Adrenal gland (tissue), 12 donors: ENCODE measurements around the gene ADAM19. TPM values are rescaled to one million over a fixed set of nuclear protein-coding genes. Genes with fewer than 3 reads are reported as not detected.

ENCODE experiments used
- DNase-seq, 7 donors: peaks; one replicate each; pipeline ENCODE4 v3.0.0-alpha.2; 2019 to 2020
- H3K27ac ChIP-seq, 5 donors: fragments of 200-600 bp; sonication (generic) in 4 of 5; 1 replicate in 3 of 5; 2 replicates in 2 of 5; pipeline versions ENCODE4 v1.5.1 to v1.8.0; 2016 to 2020; ENCODE audit warnings: mild to moderate bottlenecking in 1 of 5
- H3K27me3 ChIP-seq: fragments of 200-600 bp; 2 replicates; pipeline ENCODE4 v1.8.0; 2021
- H3K36me3 ChIP-seq, 2 donors: fragments of 200-600 bp; replicated peaks in 1 of 2; 1 replicate in 1 of 2; 2 replicates in 1 of 2; pipeline versions ENCODE4 v1.5.1 to v1.8.0; 2018 to 2022
- H3K4me1 ChIP-seq, 2 donors: fragments of 200-600 bp; replicated peaks in 1 of 2; 1 replicate in 1 of 2; 2 replicates in 1 of 2; pipeline versions ENCODE4 v1.5.1 to v1.8.0; 2018 to 2021
- H3K4me3 ChIP-seq, 4 donors: fragments of 200-600 bp; sonication (generic) in 3 of 4; one replicate each; pipeline ENCODE4 v1.5.1; 2016 to 2018
- H3K9me3 ChIP-seq, 3 donors: fragments of 200-600 bp; sonication (generic) in 1 of 3; replicated peaks in 1 of 3; 1 replicate in 2 of 3; 2 replicates in 1 of 3; pipeline versions ENCODE4 v1.5.1 to v1.8.0; 2016 to 2021
- POLR2A ChIP-seq, 2 donors: fragments of 450-650 bp; IDR thresholded peaks; one replicate each; pipeline ENCODE4 v1.6.1; 2017; ENCODE audit warnings: antibody characterized with exemption in 2 of 2, mild to moderate bottlenecking in 2 of 2, moderate library complexity in 1 of 2
- WGBS, 4 donors: extraction: QIAGEN DNeasy Blood & Tissue Kit in 2 of 4; methylation state at CpG; one replicate each; pipeline versions ENCODE4 v1.1.5 to v1.1.7; 2013 to 2017; 5-methylcytosine and 5-hydroxymethylcytosine counted together
- intact Hi-C, 2 donors: fragments of 100-400 bp; cut with DNase I; formaldehyde crosslinking; loops; one replicate each; pipeline versions ENCODE4 v1.14.1 to v1.15.0; 2022 to 2023
- polyA plus RNA-seq, 3 donors: library from polyadenylated mRNA; stranded (reverse); fragments of 200-250 nt in 2 of 3; fragments of 350-450 nt in 1 of 3; fragmentation: Illumina TruSeq in 1 of 3; extraction: RNeasy Lipid Tissue Mini Kit (QIAGEN cat#74804) in 1 of 3; gene quantifications; one replicate each; pipeline ENCODE4 v1.2.3, GENCODE V29; 2013 to 2014
- total RNA-seq, 9 donors: library from RNA; depleted of rRNA in 4 of 9; stranded (reverse); fragments of >200 nt in 4 of 9; fragments of 120-200 nt in 1 of 9; fragmentation: NEBNext Ultra II Directional in 1 of 9; extraction: Animal tissue kit (Norgen Biotek cat#: 25700) in 1 of 9; gene quantifications; one replicate each; pipeline versions ENCODE4 v1.1.0 to v1.2.4, GENCODE V29; 2013 to 2023
- TF ChIP-seq, protein P1 (sequence below), 6 experiments: fragments of 450-650 bp in 4 of 6; fragments of 200-600 bp in 2 of 6; sonication (generic) in 1 of 6; IDR thresholded peaks; 1 replicate in 5 of 6; 2 replicates in 1 of 6; pipeline versions ENCODE4 v1.5.1 to v1.8.0; 2016 to 2021; ENCODE audit warnings: antibody characterized with exemption in 6 of 6, mild to moderate bottlenecking in 2 of 6, moderate library complexity in 1 of 6
- donor health status: healthy with polysubstance abuse.
- donor health status: Bipolar disorder and iron deficiency.
- donor health status: DM: yes; HTN: yes; CAD: no.
- donor health status: DM: no; HTN: no; CAD: no.
- donor health status: DM: no; HTN: no; CAD: no.
- donor health status: DM: yes; HTN: yes; CAD: no.

The ADAM19 gene
- total and polyA plus RNA-seq, 12 donors = 2.2 to 15.1 (median 4.7) TPM

DNA sequence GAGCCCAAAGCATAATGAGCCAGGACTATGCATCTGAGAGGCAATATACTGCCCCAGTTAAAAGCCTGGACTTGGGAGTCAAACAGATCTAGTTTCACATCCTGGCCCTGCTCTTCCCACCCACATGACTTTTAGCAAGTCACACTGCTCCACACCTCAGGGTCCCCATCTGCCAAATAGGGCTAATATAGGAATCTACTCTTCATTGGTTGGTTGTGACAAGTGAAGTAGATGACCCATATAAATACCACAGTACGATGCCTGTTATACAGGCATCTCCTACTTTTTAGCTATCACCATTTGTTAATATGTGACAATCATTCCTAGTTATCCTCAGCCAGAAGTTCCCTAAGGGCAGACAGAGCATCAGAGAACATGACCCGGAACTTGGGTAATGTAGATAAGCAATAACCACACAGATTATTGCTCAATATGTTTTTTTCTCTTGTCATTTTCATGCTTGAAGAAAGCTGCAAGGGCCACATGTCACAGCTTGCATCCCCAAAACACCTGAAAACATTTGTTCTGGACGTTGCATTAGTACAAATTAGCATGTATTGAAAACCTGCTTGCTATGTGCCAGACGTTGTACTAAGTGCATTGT lies 20.4 kb downstream of the ADAM19 start:
- peaks cover 0 to 28% of the 10 kb centered on the region in 2 donors for H3K4me1 ChIP-seq
- no peak for DNase-seq
- no peak overlapping the region for H3K27ac ChIP-seq
- no peak overlapping the region for H3K4me3 ChIP-seq
- 30 to 62% (median 54%) methylated on average over 4 of the region's 4 CpGs for WGBS, 4 donors
- no peaks in the 10 kb centered on the region for H3K27me3 ChIP-seq
- intact Hi-C loops = no loop called here
- H3K36me3 ChIP-seq = no peaks in the 10 kb centered on the region
- H3K9me3 ChIP-seq = no peaks in the 10 kb centered on the region
- TF ChIP-seq, protein P1, sequence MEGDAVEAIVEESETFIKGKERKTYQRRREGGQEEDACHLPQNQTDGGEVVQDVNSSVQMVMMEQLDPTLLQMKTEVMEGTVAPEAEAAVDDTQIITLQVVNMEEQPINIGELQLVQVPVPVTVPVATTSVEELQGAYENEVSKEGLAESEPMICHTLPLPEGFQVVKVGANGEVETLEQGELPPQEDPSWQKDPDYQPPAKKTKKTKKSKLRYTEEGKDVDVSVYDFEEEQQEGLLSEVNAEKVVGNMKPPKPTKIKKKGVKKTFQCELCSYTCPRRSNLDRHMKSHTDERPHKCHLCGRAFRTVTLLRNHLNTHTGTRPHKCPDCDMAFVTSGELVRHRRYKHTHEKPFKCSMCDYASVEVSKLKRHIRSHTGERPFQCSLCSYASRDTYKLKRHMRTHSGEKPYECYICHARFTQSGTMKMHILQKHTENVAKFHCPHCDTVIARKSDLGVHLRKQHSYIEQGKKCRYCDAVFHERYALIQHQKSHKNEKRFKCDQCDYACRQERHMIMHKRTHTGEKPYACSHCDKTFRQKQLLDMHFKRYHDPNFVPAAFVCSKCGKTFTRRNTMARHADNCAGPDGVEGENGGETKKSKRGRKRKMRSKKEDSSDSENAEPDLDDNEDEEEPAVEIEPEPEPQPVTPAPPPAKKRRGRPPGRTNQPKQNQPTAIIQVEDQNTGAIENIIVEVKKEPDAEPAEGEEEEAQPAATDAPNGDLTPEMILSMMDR (IDR thresholded peaks at IDR 0.05) = no peak

DNA sequence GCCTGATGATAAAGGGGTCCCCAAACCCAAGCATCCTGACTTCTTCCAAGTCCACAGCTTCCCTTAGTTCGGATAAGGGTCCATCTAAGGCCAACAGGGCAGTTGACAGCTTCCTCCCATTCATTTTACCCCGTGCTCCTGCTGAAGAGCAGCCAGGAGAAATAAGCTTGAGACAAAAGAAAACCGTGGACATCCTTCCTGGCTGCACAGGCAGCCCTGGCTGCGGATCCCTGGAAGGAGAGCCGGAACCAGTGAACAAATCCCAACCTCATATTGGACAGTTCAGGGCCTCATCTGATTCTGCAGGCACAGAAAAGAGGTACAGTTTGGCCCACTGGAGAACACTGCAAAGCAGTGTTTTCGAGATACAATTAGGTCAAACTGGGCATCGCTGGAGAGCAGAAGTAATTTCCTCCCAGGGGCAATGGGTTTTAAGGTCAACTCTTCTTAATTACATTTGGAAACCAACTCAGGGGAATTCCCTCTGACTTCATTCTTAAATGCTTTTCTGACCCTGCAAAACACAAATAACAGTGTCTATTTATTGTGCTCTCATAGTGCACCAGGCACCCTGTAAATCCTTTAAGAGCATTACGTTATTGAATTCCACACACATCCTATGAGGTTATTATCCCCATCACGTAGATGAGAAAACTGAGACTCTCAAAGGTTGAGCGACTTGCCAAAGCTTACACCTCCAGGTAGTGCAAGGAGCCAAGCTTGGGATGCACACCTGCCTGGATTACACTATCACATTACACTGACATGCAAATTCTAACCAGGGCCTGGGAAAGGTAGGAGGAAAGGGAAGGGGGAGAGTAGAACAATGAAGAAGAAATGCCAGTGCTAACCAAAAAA lies 21.2 kb downstream of the ADAM19 start:
- Histone ChIP-seq H3K36me3 (no peaks in the 10 kb centered on the region), H3K27me3 (no peaks in the 10 kb centered on the region), H3K4me1 (peaks cover 0 to 26% of the 10 kb centered on the region in 2 donors), H3K4me3 (no peak overlapping the region), H3K27ac (no peak overlapping the region), H3K9me3 (no peaks in the 10 kb centered on the region)
- WGBS, 4 donors = 52 to 62% (median 58%) methylated on average over 10 of the region's 10 CpGs
- DNase-seq = peak in 2 of 7 donors; percentile 24 to 32
- intact Hi-C loops = no loop called here
- TF ChIP-seq, protein P1 (IDR thresholded peaks at IDR 0.05) = no peak
- no peak for TF ChIP-seq POLR2A (IDR thresholded peaks at IDR 0.05)

DNA sequence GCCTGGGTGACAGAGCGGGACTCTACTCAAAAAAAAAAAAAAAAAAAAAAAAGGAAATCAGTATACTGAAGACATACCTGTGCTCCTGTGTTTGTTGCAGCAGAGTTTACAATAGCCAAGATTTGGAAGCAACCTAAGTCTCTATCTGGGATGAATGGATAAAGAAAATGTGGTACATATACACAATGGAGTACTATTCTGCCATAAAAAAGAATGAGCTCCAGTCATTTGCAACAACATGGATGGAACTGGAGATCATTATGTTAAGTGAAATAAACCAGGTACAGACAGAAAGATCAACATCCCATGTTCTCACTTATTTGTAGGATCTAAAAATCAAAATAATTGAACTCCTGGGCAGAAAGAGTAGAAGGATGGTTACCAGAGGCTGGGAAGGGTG lies 22.9 kb downstream of the ADAM19 start:
- no peaks in the 10 kb centered on the region for H3K9me3 ChIP-seq
- H3K27ac ChIP-seq = no peak overlapping the region
- H3K4me3 ChIP-seq = no peak overlapping the region
- DNase-seq = no peak
- intact Hi-C loops = no loop called here
- peaks cover 7 to 38% of the 10 kb centered on the region in 2 donors for H3K4me1 ChIP-seq
- H3K27me3 ChIP-seq = no peaks in the 10 kb centered on the region
- H3K36me3 ChIP-seq = no peaks in the 10 kb centered on the region
- TF ChIP-seq, protein P1 (IDR thresholded peaks at IDR 0.05) = no peak
- no peak for TF ChIP-seq POLR2A (IDR thresholded peaks at IDR 0.05)
- 80 to 100% (median 97%) methylated on average over 1 of the region's 1 CpG for WGBS, 4 donors

DNA sequence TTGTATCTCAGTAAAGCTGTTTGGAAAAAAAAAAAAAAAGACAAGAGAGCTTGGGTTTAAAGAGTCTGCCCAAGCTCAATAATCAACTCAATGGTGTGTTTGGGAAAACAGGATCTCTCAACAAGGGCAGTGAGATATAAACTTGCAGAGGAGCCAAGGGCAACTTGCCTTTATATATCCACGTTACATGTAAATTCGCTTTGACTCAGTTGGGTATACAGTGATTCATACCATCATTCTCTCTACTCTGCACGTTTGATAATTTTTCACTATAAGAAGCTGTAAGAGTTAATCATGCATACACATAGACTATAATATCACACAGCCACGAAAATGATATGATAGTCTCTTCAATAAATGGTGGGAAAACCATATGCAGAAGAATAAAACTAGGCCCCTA lies 24.9 kb downstream of the ADAM19 start:
- Histone ChIP-seq H3K4me1 (peaks cover 11 to 37% of the 10 kb centered on the region in 2 donors), H3K36me3 (no peaks in the 10 kb centered on the region), H3K27ac (no peak overlapping the region), H3K9me3 (no peaks in the 10 kb centered on the region), H3K27me3 (no peaks in the 10 kb centered on the region), H3K4me3 (no peak overlapping the region)
- TF ChIP-seq POLR2A (IDR thresholded peaks at IDR 0.05) = no peak
- TF ChIP-seq, protein P1 (IDR thresholded peaks at IDR 0.05) = no peak
- no peak for DNase-seq
- intact Hi-C loops = no loop called here
- WGBS, 4 donors = 67 to 90% (median 82%) methylated on average over 4 of the region's 4 CpGs
